HepG2 (cell line): ENCODE measurements around the gene ETFA. TPM values are rescaled to one million over a fixed set of nuclear protein-coding genes. Genes with fewer than 3 reads are reported as not detected.

Experiments used
- ARHGAP35 ChIP-seq: sonication (generic); formaldehyde crosslinking; IDR thresholded peaks from 2 replicates; pipeline ENCODE4 v1.9.0; 2022; ENCODE audit warnings: mild to moderate bottlenecking, inconsistent platforms, moderate library complexity, missing genetic modification reagents, borderline replicate concordance
- FOXK1 ChIP-seq: sonication (generic); formaldehyde crosslinking; IDR thresholded peaks from 2 replicates; pipeline ENCODE4 v1.4.0; 2020; ENCODE audit warnings: low read depth, missing genetic modification reagents, borderline replicate concordance
- ISL2 ChIP-seq: sonication (generic); formaldehyde crosslinking; IDR thresholded peaks from 2 replicates; pipeline ENCODE4 v1.5.0; 2020; ENCODE audit warnings: missing genetic modification reagents
- MYC ChIP-seq: sonication (generic); formaldehyde crosslinking; IDR thresholded peaks from 2 replicates; pipeline ENCODE4 v1.9.0; 2021; ENCODE audit warnings: missing genetic modification reagents, borderline replicate concordance
- NR2F6 ChIP-seq, 2 experiments: IDR thresholded peaks; 2 replicates each; pipeline ENCODE4 v1.6.1; 2016; ENCODE audit warnings: antibody characterized with exemption in 1 of 2, mild to moderate bottlenecking in 1 of 2
- NRL ChIP-seq: sonication (generic); formaldehyde crosslinking; IDR thresholded peaks from 2 replicates; pipeline ENCODE4 v1.5.0; 2020; ENCODE audit warnings: missing genetic modification reagents, mild to moderate bottlenecking, moderate library complexity, borderline replicate concordance
- SP5 ChIP-seq: IDR thresholded peaks from 2 replicates; pipeline ENCODE4 v1.6.1; 2016; ENCODE audit warnings: low read depth, borderline replicate concordance
- SUZ12 ChIP-seq: fragments of 150-350 bp; IDR thresholded peaks from 2 replicates; pipeline ENCODE4 v1.6.1; 2014; ENCODE audit warnings: low read depth, low read length
- ZFP90 ChIP-seq: sonication (generic); formaldehyde crosslinking; IDR thresholded peaks from 2 replicates; pipeline ENCODE4 v1.8.0; 2022; ENCODE audit warnings: missing genetic modification reagents, mild to moderate bottlenecking, inconsistent platforms, borderline replicate concordance
- polyA plus RNA-seq, 8 experiments: library from polyadenylated mRNA; depleted of rRNA in 3 of 8; stranded (reverse) in 7 of 8; unstranded in 1 of 8; fragments of >200 nt; fragmentation: Illumina TruSeq in 4 of 8; extraction: Trizol in 4 of 8; gene quantifications; 2 replicates each; pipeline versions ENCODE4 v1.2.1 to v1.2.3, GENCODE V29; 2011 to 2016; ENCODE audit warnings: low read depth in 4 of 8, missing spikeins in 1 of 8, mixed read lengths in 1 of 8; ENCODE audit not compliant: insufficient read depth in 1 of 8
- total RNA-seq, 5 experiments: library from RNA; depleted of rRNA; stranded (reverse); fragments of >200 nt; fragmentation: Illumina TruSeq; extraction: Trizol; gene quantifications; 2 replicates each; pipeline ENCODE4 v1.2.3, GENCODE V29; 2016; ENCODE audit warnings: low read depth in 1 of 5
- TF ChIP-seq, protein P1 (sequence below): sonication (generic); formaldehyde crosslinking; IDR thresholded peaks from 2 replicates; pipeline ENCODE4 v1.4.0; 2020; ENCODE audit warnings: missing genetic modification reagents
- TF ChIP-seq, protein P2 (sequence below): sonication (generic); formaldehyde crosslinking; IDR thresholded peaks from one replicate; pipeline ENCODE4 v1.5.1; 2020; ENCODE audit warnings: mild to moderate bottlenecking, missing genetic modification reagents; ENCODE audit errors: not compliant biosample characterization
- TF ChIP-seq, protein P3 (sequence below): IDR thresholded peaks from 2 replicates; pipeline ENCODE4 v1.6.1; 2012; ENCODE audit warnings: inconsistent platforms
- TF ChIP-seq, protein P4 (sequence below): sonication (generic); formaldehyde crosslinking; IDR thresholded peaks from 2 replicates; pipeline ENCODE4 v1.8.0; 2022; ENCODE audit warnings: missing genetic modification reagents, low read depth, mild to moderate bottlenecking, borderline replicate concordance
- TF ChIP-seq, protein P5 (sequence below): sonication (generic); formaldehyde crosslinking; IDR thresholded peaks from 2 replicates; pipeline ENCODE4 v1.4.0; 2020; ENCODE audit warnings: missing genetic modification reagents, borderline replicate concordance

The ETFA gene
- total and polyA plus RNA-seq, 2 of the 13 experiments (the other 11 are each of a cell fraction or from before 2014, with no cell fraction given): 291 to 396 TPM

DNA sequence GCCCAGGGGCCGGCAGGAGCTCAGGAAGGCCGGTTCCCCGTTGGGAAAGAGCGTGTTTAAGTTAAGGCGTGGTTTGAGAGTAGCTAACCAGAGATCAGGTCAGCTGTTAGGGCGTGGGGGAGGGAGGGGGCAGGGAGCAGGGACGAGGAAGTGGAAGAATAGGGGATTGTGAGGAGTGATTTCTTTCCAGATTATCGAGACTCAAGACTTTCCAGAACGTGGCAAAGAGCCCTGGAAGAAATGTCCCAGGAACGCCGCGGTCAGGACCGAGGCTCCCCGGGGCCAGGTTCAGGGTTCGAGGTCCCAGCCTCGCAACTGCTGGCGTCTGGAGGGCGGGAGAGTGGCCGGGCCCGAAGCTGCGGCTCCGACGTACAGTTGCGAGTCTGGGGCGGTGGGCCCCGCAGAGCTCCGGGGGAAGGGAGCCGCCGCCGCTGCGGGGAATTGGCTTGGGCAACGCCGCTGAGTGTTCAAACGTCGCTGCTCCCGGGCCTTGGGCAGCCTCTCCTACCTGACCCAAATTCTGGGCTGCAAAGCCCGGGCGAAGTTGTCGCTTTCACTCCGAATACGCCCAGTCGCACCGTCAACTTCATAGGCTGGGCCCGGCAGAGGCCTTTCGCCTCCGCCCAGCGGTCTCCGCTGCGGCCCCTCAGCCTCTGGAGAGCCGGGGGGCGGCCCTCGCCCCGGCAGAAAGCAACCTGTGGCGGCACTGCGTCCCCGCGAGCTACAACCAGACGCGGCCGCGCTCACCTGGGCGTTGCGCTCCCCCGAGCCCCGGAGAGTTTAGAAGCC is 34.8 kb upstream of the ETFA start (continued):
- TF ChIP-seq, protein P1, sequence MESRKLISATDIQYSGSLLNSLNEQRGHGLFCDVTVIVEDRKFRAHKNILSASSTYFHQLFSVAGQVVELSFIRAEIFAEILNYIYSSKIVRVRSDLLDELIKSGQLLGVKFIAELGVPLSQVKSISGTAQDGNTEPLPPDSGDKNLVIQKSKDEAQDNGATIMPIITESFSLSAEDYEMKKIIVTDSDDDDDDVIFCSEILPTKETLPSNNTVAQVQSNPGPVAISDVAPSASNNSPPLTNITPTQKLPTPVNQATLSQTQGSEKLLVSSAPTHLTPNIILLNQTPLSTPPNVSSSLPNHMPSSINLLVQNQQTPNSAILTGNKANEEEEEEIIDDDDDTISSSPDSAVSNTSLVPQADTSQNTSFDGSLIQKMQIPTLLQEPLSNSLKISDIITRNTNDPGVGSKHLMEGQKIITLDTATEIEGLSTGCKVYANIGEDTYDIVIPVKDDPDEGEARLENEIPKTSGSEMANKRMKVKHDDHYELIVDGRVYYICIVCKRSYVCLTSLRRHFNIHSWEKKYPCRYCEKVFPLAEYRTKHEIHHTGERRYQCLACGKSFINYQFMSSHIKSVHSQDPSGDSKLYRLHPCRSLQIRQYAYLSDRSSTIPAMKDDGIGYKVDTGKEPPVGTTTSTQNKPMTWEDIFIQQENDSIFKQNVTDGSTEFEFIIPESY (CRISPR knock-in tag): no peak
- TF ChIP-seq SUZ12: no peak
- TF ChIP-seq ISL2 (CRISPR knock-in tag): no peak
- TF ChIP-seq, protein P2, sequence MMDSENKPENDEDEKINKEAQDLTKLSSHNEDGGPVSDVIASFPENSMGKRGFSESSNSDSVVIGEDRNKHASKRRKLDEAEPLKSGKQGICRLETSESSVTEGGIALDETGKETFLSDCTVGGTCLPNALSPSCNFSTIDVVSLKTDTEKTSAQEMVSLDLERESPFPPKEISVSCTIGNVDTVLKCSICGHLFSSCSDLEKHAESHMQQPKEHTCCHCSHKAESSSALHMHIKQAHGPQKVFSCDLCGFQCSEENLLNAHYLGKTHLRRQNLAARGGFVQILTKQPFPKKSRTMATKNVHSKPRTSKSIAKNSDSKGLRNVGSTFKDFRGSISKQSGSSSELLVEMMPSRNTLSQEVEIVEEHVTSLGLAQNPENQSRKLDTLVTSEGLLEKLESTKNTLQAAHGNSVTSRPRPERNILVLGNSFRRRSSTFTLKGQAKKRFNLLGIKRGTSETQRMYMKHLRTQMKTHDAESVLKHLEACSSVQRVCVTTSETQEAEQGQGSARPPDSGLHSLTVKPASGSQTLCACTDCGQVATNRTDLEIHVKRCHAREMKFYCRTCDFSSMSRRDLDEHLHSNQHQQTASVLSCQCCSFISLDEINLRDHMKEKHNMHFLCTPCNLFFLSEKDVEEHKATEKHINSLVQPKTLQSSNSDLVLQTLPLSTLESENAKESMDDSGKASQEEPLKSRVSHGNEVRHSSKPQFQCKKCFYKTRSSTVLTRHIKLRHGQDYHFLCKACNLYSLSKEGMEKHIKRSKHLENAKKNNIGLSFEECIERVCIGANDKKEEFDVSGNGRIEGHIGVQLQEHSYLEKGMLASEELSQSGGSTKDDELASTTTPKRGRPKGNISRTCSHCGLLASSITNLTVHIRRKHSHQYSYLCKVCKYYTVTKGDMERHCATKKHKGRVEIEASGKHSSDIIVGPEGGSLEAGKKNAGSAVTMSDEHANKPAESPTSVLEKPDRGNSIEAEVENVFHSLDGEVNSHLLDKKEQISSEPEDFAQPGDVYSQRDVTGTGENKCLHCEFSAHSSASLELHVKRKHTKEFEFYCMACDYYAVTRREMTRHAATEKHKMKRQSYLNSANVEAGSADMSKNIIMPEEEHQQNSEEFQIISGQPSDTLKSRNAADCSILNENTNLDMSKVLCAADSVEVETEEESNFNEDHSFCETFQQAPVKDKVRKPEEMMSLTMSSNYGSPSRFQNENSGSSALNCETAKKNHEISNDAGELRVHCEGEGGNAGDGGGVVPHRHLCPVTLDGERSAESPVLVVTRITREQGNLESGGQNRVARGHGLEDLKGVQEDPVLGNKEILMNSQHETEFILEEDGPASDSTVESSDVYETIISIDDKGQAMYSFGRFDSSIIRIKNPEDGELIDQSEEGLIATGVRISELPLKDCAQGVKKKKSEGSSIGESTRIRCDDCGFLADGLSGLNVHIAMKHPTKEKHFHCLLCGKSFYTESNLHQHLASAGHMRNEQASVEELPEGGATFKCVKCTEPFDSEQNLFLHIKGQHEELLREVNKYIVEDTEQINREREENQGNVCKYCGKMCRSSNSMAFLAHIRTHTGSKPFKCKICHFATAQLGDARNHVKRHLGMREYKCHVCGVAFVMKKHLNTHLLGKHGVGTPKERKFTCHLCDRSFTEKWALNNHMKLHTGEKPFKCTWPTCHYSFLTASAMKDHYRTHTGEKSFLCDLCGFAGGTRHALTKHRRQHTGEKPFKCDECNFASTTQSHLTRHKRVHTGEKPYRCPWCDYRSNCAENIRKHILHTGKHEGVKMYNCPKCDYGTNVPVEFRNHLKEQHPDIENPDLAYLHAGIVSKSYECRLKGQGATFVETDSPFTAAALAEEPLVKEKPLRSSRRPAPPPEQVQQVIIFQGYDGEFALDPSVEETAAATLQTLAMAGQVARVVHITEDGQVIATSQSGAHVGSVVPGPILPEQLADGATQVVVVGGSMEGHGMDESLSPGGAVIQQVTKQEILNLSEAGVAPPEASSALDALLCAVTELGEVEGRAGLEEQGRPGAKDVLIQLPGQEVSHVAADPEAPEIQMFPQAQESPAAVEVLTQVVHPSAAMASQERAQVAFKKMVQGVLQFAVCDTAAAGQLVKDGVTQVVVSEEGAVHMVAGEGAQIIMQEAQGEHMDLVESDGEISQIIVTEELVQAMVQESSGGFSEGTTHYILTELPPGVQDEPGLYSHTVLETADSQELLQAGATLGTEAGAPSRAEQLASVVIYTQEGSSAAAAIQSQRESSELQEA (CRISPR knock-in tag): peak; percentile 86
- TF ChIP-seq, protein P3, sequence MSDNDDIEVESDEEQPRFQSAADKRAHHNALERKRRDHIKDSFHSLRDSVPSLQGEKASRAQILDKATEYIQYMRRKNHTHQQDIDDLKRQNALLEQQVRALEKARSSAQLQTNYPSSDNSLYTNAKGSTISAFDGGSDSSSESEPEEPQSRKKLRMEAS: no peak; the same call in 1 of the 2 replicates
- no peak for TF ChIP-seq FOXK1 (CRISPR knock-in tag)
- TF ChIP-seq, protein P4, sequence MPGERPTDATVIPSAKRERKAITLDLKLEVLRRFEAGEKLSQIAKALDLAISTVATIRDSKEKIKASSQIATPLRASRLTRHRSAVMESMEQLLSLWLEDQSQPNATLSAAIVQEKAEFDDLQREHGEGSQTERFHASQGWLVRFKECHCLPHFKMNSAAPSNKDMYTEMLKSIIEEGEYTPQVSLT (CRISPR knock-in tag): no peak
- peak; percentile 34; the same call in 1 of the 2 replicates for TF ChIP-seq NR2F6 (IDR thresholded peaks at IDR 0.05)
- 0 out of 2 replicates have a peak, but pooled peaks have one; percentile 25 for TF ChIP-seq NR2F6 (CRISPR knock-in tag; IDR thresholded peaks at IDR 0.05)
- TF ChIP-seq ZFP90 (CRISPR knock-in tag): 0 out of 2 replicates have a peak, but pooled peaks have one; percentile 75
- TF ChIP-seq ARHGAP35 (CRISPR knock-in tag): no peak
- TF ChIP-seq, protein P5, sequence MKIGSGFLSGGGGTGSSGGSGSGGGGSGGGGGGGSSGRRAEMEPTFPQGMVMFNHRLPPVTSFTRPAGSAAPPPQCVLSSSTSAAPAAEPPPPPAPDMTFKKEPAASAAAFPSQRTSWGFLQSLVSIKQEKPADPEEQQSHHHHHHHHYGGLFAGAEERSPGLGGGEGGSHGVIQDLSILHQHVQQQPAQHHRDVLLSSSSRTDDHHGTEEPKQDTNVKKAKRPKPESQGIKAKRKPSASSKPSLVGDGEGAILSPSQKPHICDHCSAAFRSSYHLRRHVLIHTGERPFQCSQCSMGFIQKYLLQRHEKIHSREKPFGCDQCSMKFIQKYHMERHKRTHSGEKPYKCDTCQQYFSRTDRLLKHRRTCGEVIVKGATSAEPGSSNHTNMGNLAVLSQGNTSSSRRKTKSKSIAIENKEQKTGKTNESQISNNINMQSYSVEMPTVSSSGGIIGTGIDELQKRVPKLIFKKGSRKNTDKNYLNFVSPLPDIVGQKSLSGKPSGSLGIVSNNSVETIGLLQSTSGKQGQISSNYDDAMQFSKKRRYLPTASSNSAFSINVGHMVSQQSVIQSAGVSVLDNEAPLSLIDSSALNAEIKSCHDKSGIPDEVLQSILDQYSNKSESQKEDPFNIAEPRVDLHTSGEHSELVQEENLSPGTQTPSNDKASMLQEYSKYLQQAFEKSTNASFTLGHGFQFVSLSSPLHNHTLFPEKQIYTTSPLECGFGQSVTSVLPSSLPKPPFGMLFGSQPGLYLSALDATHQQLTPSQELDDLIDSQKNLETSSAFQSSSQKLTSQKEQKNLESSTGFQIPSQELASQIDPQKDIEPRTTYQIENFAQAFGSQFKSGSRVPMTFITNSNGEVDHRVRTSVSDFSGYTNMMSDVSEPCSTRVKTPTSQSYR (CRISPR knock-in tag): peak; percentile 70; the same call in 1 of the 2 replicates
- peak; percentile 48; the same call in 1 of the 2 replicates for TF ChIP-seq MYC (CRISPR knock-in tag)
- TF ChIP-seq SP5 (CRISPR knock-in tag): no peak
- no peak for TF ChIP-seq NRL (CRISPR knock-in tag)
